ENCODE data around the gene ANTXRL. TPM values are rescaled to one million over a fixed set of nuclear protein-coding genes. Genes with fewer than 3 reads are reported as not detected.

ANTXRL gene
- total RNA-seq: not detected
- polyA plus RNA-seq: under 1 TPM in 1 of 3 donors, not detected in 2; 0.06 TPM
- long read RNA-seq, donor 1: 0 reads
- long read RNA-seq, donor 2: 0 reads

GRCh38 chr10:46286991-46287693, at the start of gene ANTXRL:
Gene ANTXRL (plus strand): TSS chr10:46286997. CDS start chr10:46287263, 266 bp downstream.
- no peaks in the 10 kb centered on the region for H3K27me3 ChIP-seq (ENCODE audit: insufficient read depth in 3 of 3, low read length in 2 of 3)
- H3K36me3 ChIP-seq (ENCODE audit: insufficient read depth in 1 of 2, low read depth in 1 of 2): no peaks in the 10 kb centered on the region
- H3K27ac ChIP-seq: no peak within 1 kb of the TSS
- H3K4me3 ChIP-seq: no peak within 1 kb of the TSS
- TF ChIP-seq CTCF (IDR thresholded peaks at IDR 0.05): no peak
- H3K9me3 ChIP-seq: no peaks in the 10 kb centered on the region
- intact Hi-C loops (cut with DNase I): no loop called here
- ATAC-seq (no peak), DNase-seq (no peak)
- no peaks in the 10 kb centered on the region for H3K4me1 ChIP-seq
- WGBS, 3 donors: 90 to 95% (median 90%) methylated on average over 8 of the region's 8 CpGs

GRCh38 chr10:46237815-46238510, 48.8 kb upstream of the ANTXRL start:
- no peak overlapping the region for H3K27ac ChIP-seq
- WGBS, 3 donors: 89% methylated on average over 3 of the region's 3 CpGs
- no peak for ATAC-seq
- intact Hi-C loops (cut with DNase I): no loop called here
- no peak for TF ChIP-seq CTCF (IDR thresholded peaks at IDR 0.05)
- DNase-seq: no peak
- peaks cover 0 to 1% (median 0%) of the 10 kb centered on the region in 3 donors for H3K27me3 ChIP-seq (ENCODE audit: insufficient read depth in 3 of 3, low read length in 2 of 3)
- no peaks in the 10 kb centered on the region for H3K4me1 ChIP-seq
- H3K4me3 ChIP-seq: no peak overlapping the region
- H3K36me3 ChIP-seq (ENCODE audit: insufficient read depth in 1 of 2, low read depth in 1 of 2): no peaks in the 10 kb centered on the region
- H3K9me3 ChIP-seq: peaks cover 11% of the 10 kb centered on the region

- no peak for ATAC-seq
- H3K36me3 ChIP-seq (ENCODE audit: insufficient read depth in 1 of 2, low read depth in 1 of 2): no peaks in the 10 kb centered on the region
- no peak overlapping the region for H3K4me3 ChIP-seq
- no peak for TF ChIP-seq CTCF (IDR thresholded peaks at IDR 0.05)
- no peak overlapping the region for H3K27ac ChIP-seq
- peaks cover 0 to 1% (median 0%) of the 10 kb centered on the region in 3 donors for H3K27me3 ChIP-seq (ENCODE audit: insufficient read depth in 3 of 3, low read length in 2 of 3)
- no peaks in the 10 kb centered on the region for H3K4me1 ChIP-seq
- no peak for DNase-seq
- intact Hi-C loops (cut with DNase I): no loop called here
- H3K9me3 ChIP-seq: peaks cover 11% of the 10 kb centered on the region
Observed at GRCh38 chr10:46239247-46239646, 47.5 kb upstream of the ANTXRL start.

GRCh38 chr10:46239993-46240683, 46.7 kb upstream of the ANTXRL start:
- H3K4me1 ChIP-seq: no peaks in the 10 kb centered on the region
- peaks cover 0 to 1% (median 0%) of the 10 kb centered on the region in 3 donors for H3K27me3 ChIP-seq (ENCODE audit: insufficient read depth in 3 of 3, low read length in 2 of 3)
- no peak for TF ChIP-seq CTCF (IDR thresholded peaks at IDR 0.05)
- ATAC-seq: no peak
- H3K4me3 ChIP-seq: no peak overlapping the region
- WGBS, 3 donors: 72 to 100% (median 90%) methylated on average over 2 of the region's 2 CpGs
- no peak for DNase-seq
- H3K36me3 ChIP-seq (ENCODE audit: insufficient read depth in 1 of 2, low read depth in 1 of 2): no peaks in the 10 kb centered on the region
- intact Hi-C loops (cut with DNase I): no loop called here
- no peak overlapping the region for H3K27ac ChIP-seq
- H3K9me3 ChIP-seq: peaks cover 11% of the 10 kb centered on the region
